ENCODE results near the gene SLC30A2.

Gene SLC30A2

GRCh38 chr1:26079178-26079563 is 33.3 kb upstream of the SLC30A2 start:
- CTCF ChIA-PET, result no interaction called here
- H3K4me3 Mint-ChIP-seq, result no peak overlapping the region
- no peaks in the 10 kb centered on the region for H3K9me3 Mint-ChIP-seq
- H3K27me3 Mint-ChIP-seq, result peaks cover 73% of the 10 kb centered on the region
- no peak overlapping the region for H3K27ac Mint-ChIP-seq
- no peak for DNase-seq
- peaks cover 20% of the 10 kb centered on the region for H3K4me1 Mint-ChIP-seq
- no peaks in the 10 kb centered on the region for H3K36me3 Mint-ChIP-seq

GRCh38 chr1:26078286-26079177 is 32.6 kb upstream of the SLC30A2 start:
- Mint-ChIP-seq H3K9me3 (no peaks in the 10 kb centered on the region), H3K27me3 (peaks cover 74% of the 10 kb centered on the region), H3K36me3 (no peaks in the 10 kb centered on the region), H3K4me1 (peaks cover 20% of the 10 kb centered on the region), H3K4me3 (no peak overlapping the region), H3K27ac (no peak overlapping the region)
- DNase-seq, result no peak
- CTCF ChIA-PET, result no interaction called here

- no peaks in the 10 kb centered on the region for H3K9me3 Mint-ChIP-seq
- no peak overlapping the region for H3K4me3 Mint-ChIP-seq
- no peak for DNase-seq
- H3K27ac Mint-ChIP-seq, result no peak overlapping the region
- no peaks in the 10 kb centered on the region for H3K36me3 Mint-ChIP-seq
- H3K27me3 Mint-ChIP-seq, result peaks cover 74% of the 10 kb centered on the region
- peaks cover 20% of the 10 kb centered on the region for H3K4me1 Mint-ChIP-seq
- CTCF ChIA-PET, result no interaction called here
These were observed 31.6 kb upstream of the SLC30A2 start for GRCh38 chr1:26077524-26077923.

GRCh38 chr1:26075421-26076144 is 29.7 kb upstream of the SLC30A2 start:
- Mint-ChIP-seq H3K27ac (no peak overlapping the region), H3K4me3 (no peak overlapping the region), H3K9me3 (no peaks in the 10 kb centered on the region), H3K36me3 (no peaks in the 10 kb centered on the region), H3K4me1 (peaks cover 20% of the 10 kb centered on the region), H3K27me3 (peaks cover 81% of the 10 kb centered on the region)
- no peak for DNase-seq
- CTCF ChIA-PET, result no interaction called here

- CTCF ChIA-PET, result no interaction called here
- Mint-ChIP-seq H3K27ac (no peak overlapping the region), H3K27me3 (peaks cover 85% of the 10 kb centered on the region)
These were observed 26.4 kb upstream of the SLC30A2 start for GRCh38 chr1:26072305-26072704.

GRCh38 chr1:26070963-26071342 is 25.0 kb upstream of the SLC30A2 start:
- no peak overlapping the region for H3K4me3 Mint-ChIP-seq
- H3K36me3 Mint-ChIP-seq, result no peaks in the 10 kb centered on the region
- H3K9me3 Mint-ChIP-seq, result no peaks in the 10 kb centered on the region
- H3K27ac Mint-ChIP-seq, result no peak overlapping the region
- CTCF ChIA-PET, result interaction anchor here (1.0 kb wide), 1 partner anchor 36 kb away, joined by 3 read pairs; no protein-coding TSS in a partner anchor
- H3K4me1 Mint-ChIP-seq, result peaks cover 11% of the 10 kb centered on the region
- no peak for DNase-seq
- H3K27me3 Mint-ChIP-seq, result peaks cover 89% of the 10 kb centered on the region

More at GRCh38 chr1:26072305-26072704, 26.4 kb upstream of the SLC30A2 start:
- no peak for DNase-seq
- Mint-ChIP-seq H3K9me3 (no peaks in the 10 kb centered on the region), H3K4me1 (peaks cover 20% of the 10 kb centered on the region), H3K4me3 (no peak overlapping the region), H3K36me3 (no peaks in the 10 kb centered on the region)

GRCh38 chr1:26070296-26070962 is 24.5 kb upstream of the SLC30A2 start:
- H3K4me3 Mint-ChIP-seq, result no peak overlapping the region
- DNase-seq, result no peak
- H3K36me3 Mint-ChIP-seq, result no peaks in the 10 kb centered on the region
- CTCF ChIA-PET, result interaction anchor here (1.1 kb wide), 1 partner anchor 8 kb away, joined by 3 read pairs; no protein-coding TSS in a partner anchor
- no peaks in the 10 kb centered on the region for H3K9me3 Mint-ChIP-seq
- H3K27ac Mint-ChIP-seq, result no peak overlapping the region
- peaks cover 89% of the 10 kb centered on the region for H3K27me3 Mint-ChIP-seq
- peaks cover 6% of the 10 kb centered on the region for H3K4me1 Mint-ChIP-seq

- no peaks in the 10 kb centered on the region for H3K9me3 Mint-ChIP-seq
- no peak for DNase-seq
- H3K4me3 Mint-ChIP-seq, result no peak overlapping the region
- H3K4me1 Mint-ChIP-seq, result peaks cover under 1% of the 10 kb centered on the region
- no peak overlapping the region for H3K27ac Mint-ChIP-seq
- H3K27me3 Mint-ChIP-seq, result peaks cover 88% of the 10 kb centered on the region
- no peaks in the 10 kb centered on the region for H3K36me3 Mint-ChIP-seq
- CTCF ChIA-PET, result interaction anchor here (1.1 kb wide), 1 partner anchor 8 kb away, joined by 3 read pairs; no protein-coding TSS in a partner anchor
These were observed 24.0 kb upstream of the SLC30A2 start for GRCh38 chr1:26069941-26070295.

- Mint-ChIP-seq H3K9me3 (no peaks in the 10 kb centered on the region), H3K4me1 (no peaks in the 10 kb centered on the region), H3K4me3 (no peak within 1 kb of the TSS), H3K36me3 (no peaks in the 10 kb centered on the region), H3K27ac (no peak within 1 kb of the TSS), H3K27me3 (peaks cover 82% of the 10 kb centered on the region)
- CTCF ChIA-PET, result no interaction called here
- DNase-seq, result no peak
These were observed 21.6 kb upstream of the SLC30A2 start, which contains the start of gene TRIM63 for GRCh38 chr1:26067432-26067911. Gene TRIM63 (minus strand): TSS chr1:26067630. CDS start chr1:26067494, 136 bp downstream.

GRCh38 chr1:26066857-26067256 is 20.9 kb upstream of the SLC30A2 start:
- DNase-seq, result no peak
- Mint-ChIP-seq H3K36me3 (no peaks in the 10 kb centered on the region), H3K9me3 (no peaks in the 10 kb centered on the region), H3K27me3 (peaks cover 79% of the 10 kb centered on the region), H3K27ac (no peak overlapping the region), H3K4me3 (no peak overlapping the region), H3K4me1 (no peaks in the 10 kb centered on the region)
- CTCF ChIA-PET, result interaction anchor here (1.3 kb wide), 1 partner anchor 30 kb away, joined by 3 read pairs; no protein-coding TSS in a partner anchor

GRCh38 chr1:26066160-26066559 is 20.2 kb upstream of the SLC30A2 start:
- DNase-seq, result no peak
- Mint-ChIP-seq H3K27ac (no peak overlapping the region), H3K9me3 (no peaks in the 10 kb centered on the region), H3K4me3 (no peak overlapping the region), H3K27me3 (peaks cover 76% of the 10 kb centered on the region), H3K36me3 (no peaks in the 10 kb centered on the region), H3K4me1 (no peaks in the 10 kb centered on the region)
- CTCF ChIA-PET, result interaction anchor here (1.3 to 1.7 kb wide), 2 partner anchors 30 to 351 kb away, joined by 3 to 5 read pairs; no protein-coding TSS in a partner anchor

GRCh38 chr1:26064553-26064952 is 18.6 kb upstream of the SLC30A2 start:
- DNase-seq, result no peak
- no peak overlapping the region for H3K27ac Mint-ChIP-seq
- no peaks in the 10 kb centered on the region for H3K4me1 Mint-ChIP-seq
- H3K9me3 Mint-ChIP-seq, result no peaks in the 10 kb centered on the region
- H3K36me3 Mint-ChIP-seq, result no peaks in the 10 kb centered on the region
- CTCF ChIA-PET, result interaction anchor here (1.7 kb wide), 1 partner anchor 353 kb away, joined by 5 read pairs; no protein-coding TSS in a partner anchor
- H3K27me3 Mint-ChIP-seq, result peaks cover 78% of the 10 kb centered on the region
- H3K4me3 Mint-ChIP-seq, result no peak overlapping the region

- CTCF ChIA-PET, result no interaction called here
- H3K27ac Mint-ChIP-seq, result no peak overlapping the region
- peaks cover 69% of the 10 kb centered on the region for H3K27me3 Mint-ChIP-seq
- DNase-seq, result no peak
- H3K9me3 Mint-ChIP-seq, result no peaks in the 10 kb centered on the region
- H3K4me3 Mint-ChIP-seq, result no peak overlapping the region
- H3K36me3 Mint-ChIP-seq, result no peaks in the 10 kb centered on the region
- H3K4me1 Mint-ChIP-seq, result no peaks in the 10 kb centered on the region
These were observed 15.1 kb upstream of the SLC30A2 start for GRCh38 chr1:26060832-26061574.
